ENCODE results near the gene KLHL11. TPM values are rescaled to one million over a fixed set of nuclear protein-coding genes. Genes with fewer than 3 reads are reported as not detected.

Gene KLHL11
- total RNA-seq, 1 experiment from 2014 or later = 25.6 TPM

DNA sequence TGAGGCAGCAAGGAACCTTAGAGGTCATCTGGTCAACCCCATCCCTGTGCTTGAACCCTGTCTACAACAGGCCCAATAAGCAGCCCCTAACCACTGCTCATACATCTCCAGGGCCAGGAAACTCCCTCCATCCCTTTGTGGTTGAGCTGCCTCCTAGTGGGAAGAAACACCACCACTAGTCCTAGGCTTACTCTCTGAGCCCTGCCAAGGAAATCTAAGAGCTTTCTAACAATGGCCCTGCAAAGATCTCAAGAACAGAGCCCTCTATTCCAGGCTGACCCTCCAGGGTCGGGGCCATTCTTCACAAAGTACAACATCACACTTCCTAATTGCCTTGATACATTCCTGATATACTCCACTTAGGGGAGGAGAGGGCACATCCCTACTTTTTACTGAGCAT, 47.7 kb upstream of the KLHL11 start:
- Mint-ChIP-seq H3K27me3 (ENCODE audit: unreplicated experiment) (no peaks in the 10 kb centered on the region), H3K4me1 (ENCODE audit: low read depth, unreplicated experiment) (peaks cover 74% of the 10 kb centered on the region), H3K27ac (ENCODE audit: unreplicated experiment) (peak overlapping the region; percentile 23), H3K4me3 (ENCODE audit: low read depth, unreplicated experiment) (no peak overlapping the region), H3K36me3 (ENCODE audit: insufficient read depth, unreplicated experiment) (peaks cover 90% of the 10 kb centered on the region), H3K9me3 (ENCODE audit: low read depth, unreplicated experiment) (no peaks in the 10 kb centered on the region)
- intact Hi-C loops (cut with micrococcal nuclease; ENCODE audit: unreplicated experiment) = no loop called here
- TF ChIP-seq, protein P1, sequence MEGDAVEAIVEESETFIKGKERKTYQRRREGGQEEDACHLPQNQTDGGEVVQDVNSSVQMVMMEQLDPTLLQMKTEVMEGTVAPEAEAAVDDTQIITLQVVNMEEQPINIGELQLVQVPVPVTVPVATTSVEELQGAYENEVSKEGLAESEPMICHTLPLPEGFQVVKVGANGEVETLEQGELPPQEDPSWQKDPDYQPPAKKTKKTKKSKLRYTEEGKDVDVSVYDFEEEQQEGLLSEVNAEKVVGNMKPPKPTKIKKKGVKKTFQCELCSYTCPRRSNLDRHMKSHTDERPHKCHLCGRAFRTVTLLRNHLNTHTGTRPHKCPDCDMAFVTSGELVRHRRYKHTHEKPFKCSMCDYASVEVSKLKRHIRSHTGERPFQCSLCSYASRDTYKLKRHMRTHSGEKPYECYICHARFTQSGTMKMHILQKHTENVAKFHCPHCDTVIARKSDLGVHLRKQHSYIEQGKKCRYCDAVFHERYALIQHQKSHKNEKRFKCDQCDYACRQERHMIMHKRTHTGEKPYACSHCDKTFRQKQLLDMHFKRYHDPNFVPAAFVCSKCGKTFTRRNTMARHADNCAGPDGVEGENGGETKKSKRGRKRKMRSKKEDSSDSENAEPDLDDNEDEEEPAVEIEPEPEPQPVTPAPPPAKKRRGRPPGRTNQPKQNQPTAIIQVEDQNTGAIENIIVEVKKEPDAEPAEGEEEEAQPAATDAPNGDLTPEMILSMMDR (IDR thresholded peaks at IDR 0.05; ENCODE audit: unreplicated experiment) = no peak
- BruUV-seq (replicated peaks) = no TSS peak
- CTCF ChIA-PET = interaction anchor here (0.6 to 1.5 kb wide), 2 partner anchors 20 to 112 kb away, joined by 3 read pairs; no protein-coding TSS in a partner anchor
- DNase-seq = no peak

DNA sequence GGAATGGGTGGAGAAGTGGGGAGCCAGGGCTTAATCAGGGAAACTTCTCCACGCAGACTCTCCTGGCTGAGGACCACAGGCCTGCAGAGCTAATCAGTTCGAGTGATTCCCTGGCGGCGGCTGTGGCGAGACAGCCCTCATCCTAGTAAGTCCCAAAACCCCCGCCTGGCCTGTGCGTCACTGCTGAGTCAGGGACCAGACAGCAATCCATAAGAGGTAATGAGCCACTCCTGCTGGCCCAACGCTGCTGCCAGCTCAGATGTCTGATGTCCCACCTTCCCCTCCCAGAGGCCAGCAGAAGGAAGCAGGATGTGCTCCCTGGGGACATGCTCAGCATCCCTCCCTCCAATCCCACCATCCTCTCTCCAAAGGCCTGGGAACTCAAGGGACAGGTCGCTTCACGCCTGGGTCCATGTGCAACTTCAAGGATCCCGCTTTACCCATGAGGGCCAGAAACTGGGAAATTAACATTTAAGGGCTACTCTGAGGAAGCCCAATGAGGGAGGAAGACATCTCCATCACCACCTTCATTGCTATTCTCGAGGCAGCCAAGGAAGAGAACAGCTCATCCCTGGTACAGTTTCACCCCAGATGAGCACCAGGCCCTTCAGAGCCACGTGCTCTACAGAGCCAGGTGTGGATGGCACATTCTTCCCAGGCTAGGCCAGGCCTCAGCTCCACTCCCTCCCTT, 45.6 kb upstream of the KLHL11 start:
- H3K4me1 Mint-ChIP-seq (ENCODE audit: low read depth, unreplicated experiment) = peaks cover 71% of the 10 kb centered on the region
- TF ChIP-seq, protein P1 (IDR thresholded peaks at IDR 0.05; ENCODE audit: unreplicated experiment) = no peak
- H3K9me3 Mint-ChIP-seq (ENCODE audit: low read depth, unreplicated experiment) = no peaks in the 10 kb centered on the region
- H3K27me3 Mint-ChIP-seq (ENCODE audit: unreplicated experiment) = no peaks in the 10 kb centered on the region
- intact Hi-C loops (cut with micrococcal nuclease; ENCODE audit: unreplicated experiment) = no loop called here
- DNase-seq = no peak
- BruUV-seq (replicated peaks) = no TSS peak
- peaks cover 90% of the 10 kb centered on the region for H3K36me3 Mint-ChIP-seq (ENCODE audit: insufficient read depth, unreplicated experiment)
- H3K27ac Mint-ChIP-seq (ENCODE audit: unreplicated experiment) = no peak overlapping the region
- H3K4me3 Mint-ChIP-seq (ENCODE audit: low read depth, unreplicated experiment) = no peak overlapping the region
- CTCF ChIA-PET = interaction anchor here (0.6 kb wide), 1 partner anchor 9 kb away, joined by 3 read pairs; no protein-coding TSS in a partner anchor

DNA sequence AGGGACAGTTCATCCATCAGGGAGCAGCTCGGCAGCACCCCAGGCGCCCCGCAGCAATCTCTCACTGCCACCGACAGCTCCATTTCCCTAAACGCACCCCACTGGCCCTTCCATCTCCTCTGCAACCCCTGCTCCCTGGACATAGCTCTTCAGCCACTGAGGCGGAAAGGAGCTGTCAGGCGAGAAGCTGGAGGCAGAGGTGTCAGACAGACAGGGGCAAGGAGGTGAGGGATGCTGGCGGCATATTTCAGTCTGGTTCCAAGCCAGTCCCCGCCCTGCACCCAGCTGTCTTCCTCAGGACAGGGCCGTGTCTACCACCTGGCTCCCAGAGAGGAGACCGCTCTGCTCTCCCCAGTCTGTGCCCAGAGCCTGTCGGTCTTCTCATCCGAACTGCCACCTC, 43.9 kb upstream of the KLHL11 start:
- no peak for DNase-seq
- CTCF ChIA-PET = interaction anchor here (2.3 kb wide), 1 partner anchor 10 kb away, joined by 12 read pairs; the partner anchor contains the start of gene ACLY
- H3K36me3 Mint-ChIP-seq (ENCODE audit: insufficient read depth, unreplicated experiment) = peaks cover 80% of the 10 kb centered on the region
- peak overlapping the region; percentile 33 for H3K27ac Mint-ChIP-seq (ENCODE audit: unreplicated experiment)
- H3K9me3 Mint-ChIP-seq (ENCODE audit: low read depth, unreplicated experiment) = no peaks in the 10 kb centered on the region
- no peak overlapping the region for H3K4me3 Mint-ChIP-seq (ENCODE audit: low read depth, unreplicated experiment)
- no peaks in the 10 kb centered on the region for H3K27me3 Mint-ChIP-seq (ENCODE audit: unreplicated experiment)
- intact Hi-C loops (cut with micrococcal nuclease; ENCODE audit: unreplicated experiment) = no loop called here
- no TSS peak for BruUV-seq (replicated peaks)
- TF ChIP-seq, protein P1 (IDR thresholded peaks at IDR 0.05; ENCODE audit: unreplicated experiment) = no peak
- H3K4me1 Mint-ChIP-seq (ENCODE audit: low read depth, unreplicated experiment) = peaks cover 53% of the 10 kb centered on the region

DNA sequence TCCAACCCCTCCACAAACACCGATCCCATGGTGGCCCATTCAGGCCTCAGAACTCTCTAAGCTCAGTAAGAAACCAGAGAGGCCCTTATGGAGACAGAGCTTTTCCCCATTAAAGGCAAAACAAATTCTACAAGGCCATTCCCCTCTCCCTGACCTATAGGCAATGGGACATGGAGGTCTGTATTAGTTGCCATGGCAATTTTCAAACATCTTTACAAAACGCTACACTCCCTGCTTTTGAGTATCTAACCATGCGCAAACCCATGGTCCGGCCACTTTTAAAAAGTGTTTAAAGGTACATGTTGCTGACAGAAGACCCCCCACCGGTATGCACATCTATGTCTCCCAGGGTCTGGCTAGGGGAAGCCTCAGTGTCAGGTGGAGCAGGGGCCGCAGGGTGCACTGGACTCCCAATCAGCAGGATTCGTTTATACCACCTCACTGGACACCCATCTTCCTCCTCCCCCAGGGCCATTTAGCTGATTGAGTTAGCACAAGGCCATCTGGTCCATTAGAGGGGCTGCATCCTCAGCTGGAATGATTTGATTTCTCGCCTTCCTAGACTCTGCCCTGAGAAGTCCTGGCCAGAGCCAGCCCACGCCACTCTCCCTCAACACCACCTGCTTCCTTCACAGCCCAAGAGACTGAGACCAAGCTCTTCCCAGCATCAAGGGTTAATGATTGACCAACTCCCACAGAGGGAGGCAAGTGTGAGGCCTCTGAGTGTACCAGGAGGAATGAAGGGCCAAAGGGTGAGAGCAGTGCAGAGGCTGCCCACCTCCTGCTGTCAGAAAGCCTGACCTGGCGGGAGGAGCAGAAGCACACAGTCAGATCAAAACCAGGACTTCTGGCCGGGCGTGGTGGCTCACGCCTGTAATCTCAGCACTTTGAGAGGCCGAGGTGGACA, 42.7 kb upstream of the KLHL11 start:
- no peak overlapping the region for H3K4me3 Mint-ChIP-seq (ENCODE audit: low read depth, unreplicated experiment)
- no peaks in the 10 kb centered on the region for H3K9me3 Mint-ChIP-seq (ENCODE audit: low read depth, unreplicated experiment)
- intact Hi-C loops (cut with micrococcal nuclease; ENCODE audit: unreplicated experiment) = no loop called here
- H3K27ac Mint-ChIP-seq (ENCODE audit: unreplicated experiment) = peak overlapping the region; percentile 4
- DNase-seq = peak; percentile 64
- H3K36me3 Mint-ChIP-seq (ENCODE audit: insufficient read depth, unreplicated experiment) = peaks cover 82% of the 10 kb centered on the region
- CTCF ChIA-PET = interaction anchor here (0.7 to 2.3 kb wide), 6 partner anchors 11 to 227 kb away, joined by 3 to 12 read pairs (median 4); partner anchors contain the start of genes ACLY, JUP and ODAD4
- TF ChIP-seq, protein P1 (IDR thresholded peaks at IDR 0.05; ENCODE audit: unreplicated experiment) = no peak
- no TSS peak for BruUV-seq (replicated peaks)
- no peaks in the 10 kb centered on the region for H3K27me3 Mint-ChIP-seq (ENCODE audit: unreplicated experiment)
- peaks cover 41% of the 10 kb centered on the region for H3K4me1 Mint-ChIP-seq (ENCODE audit: low read depth, unreplicated experiment)
